DOHH2 (cell line): ENCODE results near the gene GP5.

Source experiments
- H3F3A ChIP-seq: fragments of 200-600 bp; sonication (generic), shearing (Covaris generic); 2 replicates; pipeline ENCODE4 v1.6.0; 2016; ENCODE audit warnings: antibody characterized with exemption, mild to moderate bottlenecking; ENCODE audit not compliant: control insufficient read depth, insufficient read depth
- H3K27ac ChIP-seq: fragments of 200-600 bp; sonication (generic); 2 replicates; pipeline ENCODE4 v1.5.1; 2014; ENCODE audit warnings: low read depth, mild to moderate bottlenecking, low read length, moderate library complexity
- H3K27me3 ChIP-seq: fragments of 200-600 bp; sonication (generic); 2 replicates; pipeline ENCODE4 v1.6.1; 2014; ENCODE audit warnings: mild to moderate bottlenecking, low read length, mixed read lengths; ENCODE audit not compliant: control insufficient read depth
- H3K36me3 ChIP-seq: fragments of 200-600 bp; sonication (generic); 2 replicates; pipeline ENCODE4 v1.6.1; 2014; ENCODE audit warnings: mild to moderate bottlenecking, low read length, moderate library complexity, mixed read lengths; ENCODE audit not compliant: control insufficient read depth
- H3K4me1 ChIP-seq: fragments of 200-600 bp; sonication (generic); 2 replicates; pipeline ENCODE4 v1.6.1; 2014; ENCODE audit warnings: mild to moderate bottlenecking, low read length, mixed read lengths; ENCODE audit not compliant: control insufficient read depth
- H3K4me2 ChIP-seq: fragments of 200-600 bp; sonication (generic); 2 replicates; pipeline ENCODE4 v1.6.0; 2014; ENCODE audit warnings: mild to moderate bottlenecking, low read length, moderate library complexity
- H3K4me3 ChIP-seq: fragments of 200-600 bp; sonication (generic); 2 replicates; pipeline ENCODE4 v1.5.1; 2014; ENCODE audit warnings: mild to moderate bottlenecking, low read length, mixed read lengths
- H3K79me2 ChIP-seq: fragments of 200-600 bp; sonication (generic); 2 replicates; pipeline ENCODE4 v1.6.1; 2014; ENCODE audit warnings: mild to moderate bottlenecking, low read length, mixed read lengths; ENCODE audit not compliant: control insufficient read depth
- H3K9me2 ChIP-seq: fragments of 200-600 bp; sonication (generic); replicated peaks from 2 replicates; pipeline ENCODE4 v1.6.1; 2014; ENCODE audit warnings: mild to moderate bottlenecking, low read length, mixed read lengths; ENCODE audit not compliant: control insufficient read depth
- H3K9me3 ChIP-seq: fragments of 200-600 bp; sonication (generic); 2 replicates; pipeline ENCODE4 v1.6.1; 2014; ENCODE audit warnings: antibody characterized with exemption, low read length, mixed read lengths; ENCODE audit not compliant: control insufficient read depth, insufficient read depth
- H4K20me1 ChIP-seq: fragments of 200-600 bp; sonication (generic); 2 replicates; pipeline ENCODE4 v1.6.0; 2014; ENCODE audit warnings: low read depth, mild to moderate bottlenecking, antibody characterized with exemption, low read length, moderate library complexity; ENCODE audit not compliant: control insufficient read depth, insufficient read depth
- CTCF ChIP-seq: fragments of 200-600 bp; sonication (generic); IDR thresholded peaks from one replicate; pipeline ENCODE4 v1.5.1; 2014; ENCODE audit warnings: antibody characterized with exemption, mild to moderate bottlenecking, low read depth, low read length; ENCODE audit not compliant: poor library complexity, severe bottlenecking
- EZH2phosphoT487 ChIP-seq: fragments of 200-600 bp; sonication (generic); IDR thresholded peaks from 2 replicates; pipeline ENCODE4 v1.6.1; 2017; ENCODE audit warnings: borderline replicate concordance, mild to moderate bottlenecking, antibody characterized with exemption, low read length, moderate library complexity, mixed read lengths

GP5 gene

GRCh38 chr3:194351080-194351672 lies 47.9 kb downstream of the GP5 start, which contains the start of gene CPN2:
Gene CPN2, minus strand, starts transcription at chr3:194351328. Its CDS starts 8,626 bp downstream, at chr3:194342702.
- H4K20me1 ChIP-seq: no peaks in the 10 kb centered on the region
- no peaks in the 10 kb centered on the region for H3K36me3 ChIP-seq
- no peaks in the 10 kb centered on the region for H3F3A ChIP-seq
- H3K27me3 ChIP-seq: 0 out of 2 replicates have a peak, but pooled peaks cover 2% of the 10 kb centered on the region
- no peaks in the 10 kb centered on the region for H3K9me3 ChIP-seq
- H3K4me3 ChIP-seq: no peak within 1 kb of the TSS
- H3K4me2 ChIP-seq: no peak within 1 kb of the TSS
- no peaks in the 10 kb centered on the region for H3K79me2 ChIP-seq
- TF ChIP-seq CTCF (no peak), EZH2phosphoT487 (no peak)
- no peak within 1 kb of the TSS for H3K27ac ChIP-seq
- H3K4me1 ChIP-seq: no peaks in the 10 kb centered on the region
- no peaks in the 10 kb centered on the region for H3K9me2 ChIP-seq

GRCh38 chr3:194350726-194351071 lies 48.4 kb downstream of the GP5 start:
- H3K4me3 ChIP-seq: no peak overlapping the region
- H3K9me2 ChIP-seq: no peaks in the 10 kb centered on the region
- H4K20me1 ChIP-seq: no peaks in the 10 kb centered on the region
- TF ChIP-seq CTCF (no peak), EZH2phosphoT487 (no peak)
- no peaks in the 10 kb centered on the region for H3K36me3 ChIP-seq
- no peaks in the 10 kb centered on the region for H3K79me2 ChIP-seq
- H3K9me3 ChIP-seq: no peaks in the 10 kb centered on the region
- no peak overlapping the region for H3K4me2 ChIP-seq
- 0 out of 2 replicates have a peak, but pooled peaks cover 2% of the 10 kb centered on the region for H3K27me3 ChIP-seq
- no peaks in the 10 kb centered on the region for H3K4me1 ChIP-seq
- H3K27ac ChIP-seq: no peak overlapping the region
- no peaks in the 10 kb centered on the region for H3F3A ChIP-seq

GRCh38 chr3:194348354-194348753 lies 50.7 kb downstream of the GP5 start:
- Histone ChIP-seq H3K9me3 (no peaks in the 10 kb centered on the region), H3K27me3 (no peaks in the 10 kb centered on the region), H3K4me1 (no peaks in the 10 kb centered on the region), H3K4me3 (no peak overlapping the region), H3F3A (no peaks in the 10 kb centered on the region), H4K20me1 (no peaks in the 10 kb centered on the region), H3K9me2 (no peaks in the 10 kb centered on the region), H3K36me3 (no peaks in the 10 kb centered on the region), H3K27ac (no peak overlapping the region), H3K79me2 (no peaks in the 10 kb centered on the region), H3K4me2 (no peak overlapping the region)
- no peak for TF ChIP-seq EZH2phosphoT487
- TF ChIP-seq CTCF: no peak
